GM23338 (cell line): ENCODE data around the gene UTP3. TPM values are rescaled to one million over a fixed set of nuclear protein-coding genes. Genes with fewer than 3 reads are reported as not detected.

Experiments used
- polyA plus RNA-seq: library from polyadenylated mRNA; unstranded; fragments of >200 nt; fragmentation: Nextera tagmentation; extraction: Ambion mirVana; gene quantifications from 2 replicates; pipeline ENCODE4 v1.2.1, GENCODE V29; 2016
- small RNA-seq: library from RNA; depleted of rRNA; stranded (forward); fragments of <200 nt; gene quantifications from one replicate; pipeline ENCODE3, GENCODE V24; 2014; ENCODE audit warnings: low replicate concordance
- total RNA-seq: library from RNA; depleted of rRNA; stranded (reverse); fragments of >200 nt; shearing (Covaris generic); gene quantifications from 2 replicates; pipeline ENCODE4 v1.2.3, GENCODE V29; 2014; rRNA removed

The UTP3 gene
- total and polyA plus RNA-seq, 2 experiments from 2014 or later: 36.9 to 44.3 TPM

Small RNA genes lying within 50 kb of the gene (small RNA-seq; reads per million reads assigned to genes)
- gene RNU6-520P (not detected), gene RNU6-784P (0.10 reads per million)

Other genes with a start within 250 kb of the UTP3 start
- not detected in 2 replicates for gene MUC7, start 216.3 kb upstream of the UTP3 start, total RNA-seq
- not detected in 2 replicates for gene MUC7, start 216.3 kb upstream of the UTP3 start, polyA plus RNA-seq
- gene AMTN, start 170.0 kb upstream of the UTP3 start, total RNA-seq: not detected in 2 replicates
- gene AMTN, start 170.0 kb upstream of the UTP3 start, polyA plus RNA-seq: not detected in 2 replicates
- gene AMBN, start 96.3 kb upstream of the UTP3 start, total RNA-seq: not detected in 2 replicates
- gene AMBN, start 96.3 kb upstream of the UTP3 start, polyA plus RNA-seq: not detected in 2 replicates
- gene ENAM, start 59.8 kb upstream of the UTP3 start, total RNA-seq: not detected in 2 replicates
- not detected in 2 replicates for gene ENAM, start 59.8 kb upstream of the UTP3 start, polyA plus RNA-seq
- gene JCHAIN, start 22.0 kb upstream of the UTP3 start, total RNA-seq: not detected in 2 replicates
- gene JCHAIN, start 22.0 kb upstream of the UTP3 start, polyA plus RNA-seq: 0.23 and 0.52 TPM in 2 replicates
- 26.6 and 29.2 TPM in 2 replicates for gene RUFY3, start 33.4 kb downstream of the UTP3 start, total RNA-seq
- 13.7 and 18.3 TPM in 2 replicates for gene RUFY3, start 33.4 kb downstream of the UTP3 start, polyA plus RNA-seq
- 101 and 108 TPM in 2 replicates for gene GRSF1, start 151.4 kb downstream of the UTP3 start, total RNA-seq
- gene GRSF1, start 151.4 kb downstream of the UTP3 start, polyA plus RNA-seq: 71.1 and 77.3 TPM in 2 replicates
- 30.2 and 40.4 TPM in 2 replicates for gene MOB1B, start 213.8 kb downstream of the UTP3 start, total RNA-seq
- gene MOB1B, start 213.8 kb downstream of the UTP3 start, polyA plus RNA-seq: 7.3 and 7.9 TPM in 2 replicates